Liver (tissue), 9 donors: Measurements from ENCODE around the gene DICER1. TPM values are rescaled to one million over a fixed set of nuclear protein-coding genes. Genes with fewer than 3 reads are reported as not detected.

Experiments used
- DNase-seq: peaks from one replicate; pipeline ENCODE4 v3.0.0-alpha.2; 2017; ENCODE audit warnings: low spot score
- H3K27ac ChIP-seq, 2 donors: one replicate each; pipeline ENCODE4 v1.7.0; 2013; ENCODE audit warnings: inconsistent platforms in 2 of 2, low read length in 2 of 2, control low read depth in 1 of 2, low read depth in 1 of 2, mild to moderate bottlenecking in 1 of 2
- H3K27me3 ChIP-seq, 4 donors: one replicate each; pipeline versions ENCODE4 v1.6.1 to v1.7.0; 2013; ENCODE audit warnings: low read length in 3 of 4, inconsistent platforms in 1 of 4, mild to moderate bottlenecking in 1 of 4, moderate library complexity in 1 of 4; ENCODE audit not compliant: control insufficient read depth in 4 of 4, insufficient read depth in 4 of 4
- H3K36me3 ChIP-seq, 4 donors: one replicate each; pipeline versions ENCODE4 v1.6.1 to v1.7.0; 2013; ENCODE audit warnings: low read length in 3 of 4, mild to moderate bottlenecking in 3 of 4, low read depth in 1 of 4, moderate library complexity in 1 of 4; ENCODE audit not compliant: control insufficient read depth in 4 of 4, insufficient read depth in 3 of 4
- H3K4me1 ChIP-seq, 4 donors: one replicate each; pipeline versions ENCODE4 v1.6.1 to v1.7.0; 2013; ENCODE audit warnings: low read length in 3 of 4, mild to moderate bottlenecking in 3 of 4, moderate library complexity in 1 of 4; ENCODE audit not compliant: control insufficient read depth in 4 of 4, insufficient read depth in 4 of 4
- H3K4me3 ChIP-seq, 3 donors: one replicate each; pipeline versions ENCODE4 v1.6.1 to v1.7.0; 2013; ENCODE audit warnings: low read length in 3 of 3, control low read depth in 1 of 3, low read depth in 1 of 3, mild to moderate bottlenecking in 1 of 3
- H3K9ac ChIP-seq, 2 donors: one replicate each; pipeline ENCODE4 v1.7.0; 2013; ENCODE audit warnings: low read length in 2 of 2, mild to moderate bottlenecking in 2 of 2, moderate library complexity in 2 of 2, control low read depth in 1 of 2, low read depth in 1 of 2
- H3K9me3 ChIP-seq, 4 donors: one replicate each; pipeline versions ENCODE4 v1.6.1 to v1.7.0; 2013; ENCODE audit warnings: low read length in 3 of 4; ENCODE audit not compliant: control insufficient read depth in 4 of 4
- EGR1 ChIP-seq, 2 donors: IDR thresholded peaks; 2 replicates each; pipeline ENCODE4 v1.6.1; 2016 to 2018; ENCODE audit warnings: antibody characterized with exemption in 2 of 2, low read depth in 2 of 2
- FOXA1 ChIP-seq: IDR thresholded peaks from 2 replicates; pipeline ENCODE4 v1.6.1; 2016; ENCODE audit warnings: antibody characterized with exemption
- FOXA2 ChIP-seq: IDR thresholded peaks from 2 replicates; pipeline ENCODE4 v1.6.1; 2016; ENCODE audit warnings: antibody characterized with exemption
- GABPA ChIP-seq, 2 donors: IDR thresholded peaks in 1 of 2; conservative IDR thresholded peaks in 1 of 2; 2 replicates each; pipeline ENCODE4 v1.6.1; 2016; ENCODE audit warnings: antibody characterized with exemption in 2 of 2, mild to moderate bottlenecking in 1 of 2, moderate library complexity in 1 of 2
- HNF4A ChIP-seq, 2 donors: conservative IDR thresholded peaks; 2 replicates each; pipeline ENCODE4 v1.6.1; 2016; ENCODE audit warnings: antibody characterized with exemption in 2 of 2, mild to moderate bottlenecking in 2 of 2
- HNF4G ChIP-seq: IDR thresholded peaks from 2 replicates; pipeline ENCODE4 v1.6.1; 2016; ENCODE audit warnings: antibody characterized with exemption
- JUND ChIP-seq, 2 donors: IDR thresholded peaks; 2 replicates each; pipeline ENCODE4 v1.6.1; 2016; ENCODE audit warnings: antibody characterized with exemption in 2 of 2
- NR2F2 ChIP-seq: IDR thresholded peaks from 2 replicates; pipeline ENCODE4 v1.6.1; 2016; ENCODE audit warnings: antibody characterized with exemption
- RAD21 ChIP-seq, 2 donors: IDR thresholded peaks; 2 replicates each; pipeline ENCODE4 v1.6.1; 2016; ENCODE audit warnings: antibody characterized with exemption in 2 of 2, mild to moderate bottlenecking in 2 of 2
- RXRA ChIP-seq, 2 donors: IDR thresholded peaks; 2 replicates each; pipeline ENCODE4 v1.6.1; 2017 to 2018; ENCODE audit warnings: antibody characterized with exemption in 2 of 2, mild to moderate bottlenecking in 1 of 2
- SP1 ChIP-seq: IDR thresholded peaks from 2 replicates; pipeline ENCODE4 v1.6.1; 2018; ENCODE audit warnings: antibody characterized with exemption, mild to moderate bottlenecking
- TAF1 ChIP-seq: conservative IDR thresholded peaks from 2 replicates; pipeline ENCODE4 v1.6.1; 2016; ENCODE audit warnings: antibody characterized with exemption, mild to moderate bottlenecking
- YY1 ChIP-seq: IDR thresholded peaks from 2 replicates; pipeline ENCODE4 v1.6.1; 2016; ENCODE audit warnings: antibody characterized with exemption, mild to moderate bottlenecking
- WGBS: extraction: QIAGEN DNeasy Blood & Tissue Kit; methylation state at CpG from one replicate; pipeline ENCODE4 v1.1.7; 2013; 5-methylcytosine and 5-hydroxymethylcytosine counted together
- polyA plus RNA-seq, 2 donors: library from polyadenylated mRNA; stranded (reverse) in 1 of 2; unstranded in 1 of 2; fragments of 200-250 nt in 1 of 2; fragments of >200 nt in 1 of 2; fragmentation: Nextera tagmentation in 1 of 2; extraction: Ambion mirVana in 1 of 2; gene quantifications; one replicate each; pipeline versions ENCODE4 v1.2.1 to v1.2.3, GENCODE V29; 2013 to 2015
- total RNA-seq, 2 donors: library from RNA; depleted of rRNA; stranded (reverse); fragments of >200 nt; gene quantifications; one replicate each; pipeline ENCODE4 v1.2.3, GENCODE V29; 2014
- TF ChIP-seq, protein P1 (sequence below): IDR thresholded peaks from 2 replicates; pipeline ENCODE4 v1.6.1; 2016; ENCODE audit warnings: antibody characterized with exemption
- TF ChIP-seq, protein P2 (sequence below): fragments of 150-350 bp; IDR thresholded peaks from 2 replicates; pipeline ENCODE4 v1.5.1; 2017; ENCODE audit warnings: improper control_type of control experiment, low read depth, low read length; ENCODE audit not compliant: missing input control
- TF ChIP-seq, protein P3 (sequence below): IDR thresholded peaks from 2 replicates; pipeline ENCODE4 v1.6.1; 2016; ENCODE audit warnings: antibody characterized with exemption
- TF ChIP-seq, protein P4 (sequence below): IDR thresholded peaks from 2 replicates; pipeline ENCODE4 v1.6.1; 2016; ENCODE audit warnings: antibody characterized with exemption, mild to moderate bottlenecking
- TF ChIP-seq, protein P5 (sequence below): IDR thresholded peaks from 2 replicates; pipeline ENCODE4 v1.6.1; 2016; ENCODE audit warnings: antibody characterized with exemption
- donor health status: healthy.
- donor health status: healthy.
- donor health status: healthy.
- donor health status: healthy.
- donor health status: healthy.

The DICER1 gene, protein sequence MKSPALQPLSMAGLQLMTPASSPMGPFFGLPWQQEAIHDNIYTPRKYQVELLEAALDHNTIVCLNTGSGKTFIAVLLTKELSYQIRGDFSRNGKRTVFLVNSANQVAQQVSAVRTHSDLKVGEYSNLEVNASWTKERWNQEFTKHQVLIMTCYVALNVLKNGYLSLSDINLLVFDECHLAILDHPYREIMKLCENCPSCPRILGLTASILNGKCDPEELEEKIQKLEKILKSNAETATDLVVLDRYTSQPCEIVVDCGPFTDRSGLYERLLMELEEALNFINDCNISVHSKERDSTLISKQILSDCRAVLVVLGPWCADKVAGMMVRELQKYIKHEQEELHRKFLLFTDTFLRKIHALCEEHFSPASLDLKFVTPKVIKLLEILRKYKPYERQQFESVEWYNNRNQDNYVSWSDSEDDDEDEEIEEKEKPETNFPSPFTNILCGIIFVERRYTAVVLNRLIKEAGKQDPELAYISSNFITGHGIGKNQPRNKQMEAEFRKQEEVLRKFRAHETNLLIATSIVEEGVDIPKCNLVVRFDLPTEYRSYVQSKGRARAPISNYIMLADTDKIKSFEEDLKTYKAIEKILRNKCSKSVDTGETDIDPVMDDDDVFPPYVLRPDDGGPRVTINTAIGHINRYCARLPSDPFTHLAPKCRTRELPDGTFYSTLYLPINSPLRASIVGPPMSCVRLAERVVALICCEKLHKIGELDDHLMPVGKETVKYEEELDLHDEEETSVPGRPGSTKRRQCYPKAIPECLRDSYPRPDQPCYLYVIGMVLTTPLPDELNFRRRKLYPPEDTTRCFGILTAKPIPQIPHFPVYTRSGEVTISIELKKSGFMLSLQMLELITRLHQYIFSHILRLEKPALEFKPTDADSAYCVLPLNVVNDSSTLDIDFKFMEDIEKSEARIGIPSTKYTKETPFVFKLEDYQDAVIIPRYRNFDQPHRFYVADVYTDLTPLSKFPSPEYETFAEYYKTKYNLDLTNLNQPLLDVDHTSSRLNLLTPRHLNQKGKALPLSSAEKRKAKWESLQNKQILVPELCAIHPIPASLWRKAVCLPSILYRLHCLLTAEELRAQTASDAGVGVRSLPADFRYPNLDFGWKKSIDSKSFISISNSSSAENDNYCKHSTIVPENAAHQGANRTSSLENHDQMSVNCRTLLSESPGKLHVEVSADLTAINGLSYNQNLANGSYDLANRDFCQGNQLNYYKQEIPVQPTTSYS (N-terminal part only)
- total RNA-seq (10 to 100 TPM; 29.8 to 43.6 TPM), polyA plus RNA-seq (10 to 100 TPM in 1 of 2 donors, 1 to 10 TPM in 1; 7.5 to 10.8 TPM)

DNA sequence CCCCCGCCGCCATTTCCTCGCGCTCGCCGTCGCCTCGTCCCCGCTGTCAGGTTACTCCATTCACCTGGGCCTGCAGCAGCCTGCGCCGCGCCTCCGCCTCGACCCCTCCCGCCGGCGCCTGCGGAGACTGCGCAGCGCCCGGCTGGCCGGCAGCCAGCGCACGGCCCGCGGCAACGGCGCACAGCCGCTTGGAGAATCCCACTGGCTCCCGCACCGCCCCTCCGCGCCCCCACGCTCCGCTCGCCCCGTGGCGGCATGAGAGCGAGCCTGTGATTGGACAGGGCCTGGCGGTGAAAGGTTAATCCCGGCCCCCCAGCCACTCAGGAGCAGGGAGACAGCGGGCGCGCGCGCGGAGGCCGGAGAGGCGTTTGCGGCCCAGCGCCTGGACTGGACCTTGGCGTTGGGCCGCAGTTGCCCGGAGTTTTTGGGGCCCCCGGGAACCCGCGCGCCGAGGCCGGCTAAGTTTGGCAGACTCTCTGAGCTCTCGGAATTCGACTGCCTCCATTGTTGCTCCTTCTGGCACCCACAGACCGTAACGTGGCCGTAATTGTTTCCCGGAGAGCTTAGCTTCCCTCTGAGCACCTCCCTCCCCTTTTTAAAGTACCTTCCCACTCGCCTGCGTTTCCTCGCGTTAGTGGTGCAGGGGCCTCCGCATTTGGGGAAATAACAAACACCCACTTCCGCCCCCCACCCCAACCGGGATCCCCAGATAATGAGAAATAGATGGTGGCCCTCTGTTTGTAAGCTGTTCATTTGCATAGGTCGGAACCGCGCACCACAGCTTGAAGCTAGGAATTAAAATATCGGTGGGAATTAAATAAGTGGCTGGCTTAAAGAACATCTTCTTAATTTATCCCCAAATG is at the start of gene DICER1:
Gene DICER1 (minus strand): TSS at position 203 of the 863 bp plus-strand sequence. CDS start 24,071 bp downstream, outside the sequence.
- Histone ChIP-seq H3K9me3 (no peaks in the 10 kb centered on the region), H3K4me3 (peak within 1 kb of the TSS; percentile 66 to 98 (median 76)), H3K36me3 (no peaks in the 10 kb centered on the region), H3K27me3 (no peaks in the 10 kb centered on the region), H3K9ac (peak within 1 kb of the TSS; percentile 86 to 89), H3K27ac (peak within 1 kb of the TSS; percentile 69 to 93), H3K4me1 (peaks cover 2 to 38% (median 18%) of the 10 kb centered on the region in 4 donors)
- under 1% methylated on average over 77 of the region's 77 CpGs for WGBS
- peak in 1 of 2 donors; percentile 9 for TF ChIP-seq RAD21 (IDR thresholded peaks at IDR 0.05)
- TF ChIP-seq HNF4A (conservative IDR thresholded peaks at IDR 0.05), result peak in 1 of 2 donors; percentile 52
- no peak for TF ChIP-seq FOXA1
- TF ChIP-seq, protein P1, sequence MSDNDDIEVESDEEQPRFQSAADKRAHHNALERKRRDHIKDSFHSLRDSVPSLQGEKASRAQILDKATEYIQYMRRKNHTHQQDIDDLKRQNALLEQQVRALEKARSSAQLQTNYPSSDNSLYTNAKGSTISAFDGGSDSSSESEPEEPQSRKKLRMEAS, result no peak
- TF ChIP-seq RXRA (IDR thresholded peaks at IDR 0.05), result peak in 1 of 2 donors; percentile 13
- TF ChIP-seq, protein P2, sequence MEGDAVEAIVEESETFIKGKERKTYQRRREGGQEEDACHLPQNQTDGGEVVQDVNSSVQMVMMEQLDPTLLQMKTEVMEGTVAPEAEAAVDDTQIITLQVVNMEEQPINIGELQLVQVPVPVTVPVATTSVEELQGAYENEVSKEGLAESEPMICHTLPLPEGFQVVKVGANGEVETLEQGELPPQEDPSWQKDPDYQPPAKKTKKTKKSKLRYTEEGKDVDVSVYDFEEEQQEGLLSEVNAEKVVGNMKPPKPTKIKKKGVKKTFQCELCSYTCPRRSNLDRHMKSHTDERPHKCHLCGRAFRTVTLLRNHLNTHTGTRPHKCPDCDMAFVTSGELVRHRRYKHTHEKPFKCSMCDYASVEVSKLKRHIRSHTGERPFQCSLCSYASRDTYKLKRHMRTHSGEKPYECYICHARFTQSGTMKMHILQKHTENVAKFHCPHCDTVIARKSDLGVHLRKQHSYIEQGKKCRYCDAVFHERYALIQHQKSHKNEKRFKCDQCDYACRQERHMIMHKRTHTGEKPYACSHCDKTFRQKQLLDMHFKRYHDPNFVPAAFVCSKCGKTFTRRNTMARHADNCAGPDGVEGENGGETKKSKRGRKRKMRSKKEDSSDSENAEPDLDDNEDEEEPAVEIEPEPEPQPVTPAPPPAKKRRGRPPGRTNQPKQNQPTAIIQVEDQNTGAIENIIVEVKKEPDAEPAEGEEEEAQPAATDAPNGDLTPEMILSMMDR, result no peak
- TF ChIP-seq YY1, result peak; percentile 56
- TF ChIP-seq FOXA2, result no peak
- TF ChIP-seq, protein P3, sequence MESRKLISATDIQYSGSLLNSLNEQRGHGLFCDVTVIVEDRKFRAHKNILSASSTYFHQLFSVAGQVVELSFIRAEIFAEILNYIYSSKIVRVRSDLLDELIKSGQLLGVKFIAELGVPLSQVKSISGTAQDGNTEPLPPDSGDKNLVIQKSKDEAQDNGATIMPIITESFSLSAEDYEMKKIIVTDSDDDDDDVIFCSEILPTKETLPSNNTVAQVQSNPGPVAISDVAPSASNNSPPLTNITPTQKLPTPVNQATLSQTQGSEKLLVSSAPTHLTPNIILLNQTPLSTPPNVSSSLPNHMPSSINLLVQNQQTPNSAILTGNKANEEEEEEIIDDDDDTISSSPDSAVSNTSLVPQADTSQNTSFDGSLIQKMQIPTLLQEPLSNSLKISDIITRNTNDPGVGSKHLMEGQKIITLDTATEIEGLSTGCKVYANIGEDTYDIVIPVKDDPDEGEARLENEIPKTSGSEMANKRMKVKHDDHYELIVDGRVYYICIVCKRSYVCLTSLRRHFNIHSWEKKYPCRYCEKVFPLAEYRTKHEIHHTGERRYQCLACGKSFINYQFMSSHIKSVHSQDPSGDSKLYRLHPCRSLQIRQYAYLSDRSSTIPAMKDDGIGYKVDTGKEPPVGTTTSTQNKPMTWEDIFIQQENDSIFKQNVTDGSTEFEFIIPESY, result no peak
- TF ChIP-seq HNF4G, result peak; percentile 21
- TF ChIP-seq, protein P4, sequence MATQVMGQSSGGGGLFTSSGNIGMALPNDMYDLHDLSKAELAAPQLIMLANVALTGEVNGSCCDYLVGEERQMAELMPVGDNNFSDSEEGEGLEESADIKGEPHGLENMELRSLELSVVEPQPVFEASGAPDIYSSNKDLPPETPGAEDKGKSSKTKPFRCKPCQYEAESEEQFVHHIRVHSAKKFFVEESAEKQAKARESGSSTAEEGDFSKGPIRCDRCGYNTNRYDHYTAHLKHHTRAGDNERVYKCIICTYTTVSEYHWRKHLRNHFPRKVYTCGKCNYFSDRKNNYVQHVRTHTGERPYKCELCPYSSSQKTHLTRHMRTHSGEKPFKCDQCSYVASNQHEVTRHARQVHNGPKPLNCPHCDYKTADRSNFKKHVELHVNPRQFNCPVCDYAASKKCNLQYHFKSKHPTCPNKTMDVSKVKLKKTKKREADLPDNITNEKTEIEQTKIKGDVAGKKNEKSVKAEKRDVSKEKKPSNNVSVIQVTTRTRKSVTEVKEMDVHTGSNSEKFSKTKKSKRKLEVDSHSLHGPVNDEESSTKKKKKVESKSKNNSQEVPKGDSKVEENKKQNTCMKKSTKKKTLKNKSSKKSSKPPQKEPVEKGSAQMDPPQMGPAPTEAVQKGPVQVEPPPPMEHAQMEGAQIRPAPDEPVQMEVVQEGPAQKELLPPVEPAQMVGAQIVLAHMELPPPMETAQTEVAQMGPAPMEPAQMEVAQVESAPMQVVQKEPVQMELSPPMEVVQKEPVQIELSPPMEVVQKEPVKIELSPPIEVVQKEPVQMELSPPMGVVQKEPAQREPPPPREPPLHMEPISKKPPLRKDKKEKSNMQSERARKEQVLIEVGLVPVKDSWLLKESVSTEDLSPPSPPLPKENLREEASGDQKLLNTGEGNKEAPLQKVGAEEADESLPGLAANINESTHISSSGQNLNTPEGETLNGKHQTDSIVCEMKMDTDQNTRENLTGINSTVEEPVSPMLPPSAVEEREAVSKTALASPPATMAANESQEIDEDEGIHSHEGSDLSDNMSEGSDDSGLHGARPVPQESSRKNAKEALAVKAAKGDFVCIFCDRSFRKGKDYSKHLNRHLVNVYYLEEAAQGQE, result peak; percentile 48
- no peak for TF ChIP-seq TAF1
- no peak for TF ChIP-seq NR2F2
- no peak for TF ChIP-seq GABPA (IDR thresholded peaks at IDR 0.05 in 1 of 2, conservative IDR thresholded peaks at IDR 0.05 in 1 of 2)
- TF ChIP-seq JUND (IDR thresholded peaks at IDR 0.05), result no peak
- peak; percentile 95 for TF ChIP-seq SP1
- TF ChIP-seq EGR1 (IDR thresholded peaks at IDR 0.05; ENCODE audit: low read depth in 2 of 2), result peak; percentile 83 to 96
- TF ChIP-seq, protein P5, sequence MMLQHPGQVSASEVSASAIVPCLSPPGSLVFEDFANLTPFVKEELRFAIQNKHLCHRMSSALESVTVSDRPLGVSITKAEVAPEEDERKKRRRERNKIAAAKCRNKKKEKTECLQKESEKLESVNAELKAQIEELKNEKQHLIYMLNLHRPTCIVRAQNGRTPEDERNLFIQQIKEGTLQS, result no peak
- DNase-seq, result peak; percentile 98
